Adrenal gland (tissue), 5 donors: Measurements from ENCODE around the gene SART3.

ENCODE experiments used
- CTCF ChIP-seq, 6 experiments: fragments of 450-650 bp in 4 of 6; fragments of 200-600 bp in 2 of 6; sonication (generic) in 1 of 6; IDR thresholded peaks; 1 replicate in 5 of 6; 2 replicates in 1 of 6; pipeline versions ENCODE4 v1.5.1 to v1.8.0; 2016 to 2021; ENCODE audit warnings: antibody characterized with exemption in 6 of 6, mild to moderate bottlenecking in 2 of 6, moderate library complexity in 1 of 6
- POLR2A ChIP-seq, 2 donors: fragments of 450-650 bp; IDR thresholded peaks; one replicate each; pipeline ENCODE4 v1.6.1; 2017; ENCODE audit warnings: antibody characterized with exemption in 2 of 2, mild to moderate bottlenecking in 2 of 2, moderate library complexity in 1 of 2
- donor health status: DM: no; HTN: no; CAD: no.

- TF ChIP-seq CTCF (IDR thresholded peaks at IDR 0.05) = no peak
- TF ChIP-seq POLR2A (IDR thresholded peaks at IDR 0.05) = no peak
Measured at GRCh38 chr12:108507971-108508642, 52.9 kb downstream of the SART3 start.
